Activated effector memory CD4-positive, alpha-beta T cell treated with Interleukin-2 at 50 U/mL for 16 hours (primary cell): ENCODE measurements around the gene ABCF3.

Source experiments
- DNase-seq: peaks from one replicate; pipeline ENCODE4 v3.0.0-alpha.2; 2020

Gene ABCF3

GRCh38 chr3:184188080-184188479 is 2.1 kb downstream of the ABCF3 start:
- no peak for DNase-seq

GRCh38 chr3:184189421-184189820 is 3.4 kb downstream of the ABCF3 start:
- DNase-seq = no peak

GRCh38 chr3:184192889-184193288 is 6.9 kb downstream of the ABCF3 start:
- DNase-seq = no peak

- no peak for DNase-seq
Measured at GRCh38 chr3:184193991-184194539, 8.1 kb downstream of the ABCF3 start.

- DNase-seq = no peak
Measured at GRCh38 chr3:184196536-184196935, 10.5 kb downstream of the ABCF3 start.

GRCh38 chr3:184198509-184198908 is 12.5 kb downstream of the ABCF3 start:
- no peak for DNase-seq

- DNase-seq = no peak
Measured at GRCh38 chr3:184200825-184201224, 14.8 kb downstream of the ABCF3 start.

GRCh38 chr3:184203526-184203925 is 17.5 kb downstream of the ABCF3 start:
- no peak for DNase-seq

- DNase-seq = no peak
Measured at GRCh38 chr3:184209146-184209923, 23.3 kb downstream of the ABCF3 start.

- no peak for DNase-seq
Measured at GRCh38 chr3:184211297-184211696, 25.3 kb downstream of the ABCF3 start.

- no peak for DNase-seq
Measured at GRCh38 chr3:184211718-184212117, 25.7 kb downstream of the ABCF3 start.

- DNase-seq = no peak
Measured at GRCh38 chr3:184218814-184219213, 32.8 kb downstream of the ABCF3 start.

- DNase-seq = no peak
Measured at GRCh38 chr3:184222521-184222920, 36.5 kb downstream of the ABCF3 start.

GRCh38 chr3:184223946-184224345 is 37.9 kb downstream of the ABCF3 start:
- no peak for DNase-seq

GRCh38 chr3:184227481-184227935 is 41.5 kb downstream of the ABCF3 start:
- DNase-seq = peak; percentile 31

- no peak for DNase-seq
Measured at GRCh38 chr3:184228376-184229137, 42.6 kb downstream of the ABCF3 start.

GRCh38 chr3:184229394-184230080 is 43.5 kb downstream of the ABCF3 start, which contains the start of gene VWA5B2:
TSS of gene VWA5B2 (plus strand) at chr3:184229585. CDS start at chr3:184230529, 944 bp downstream.
- peak; percentile 65 for DNase-seq

- no peak for DNase-seq
Measured at GRCh38 chr3:184230081-184230602, 44.1 kb downstream of the ABCF3 start.

GRCh38 chr3:184230603-184231528 is 44.9 kb downstream of the ABCF3 start:
- no peak for DNase-seq

GRCh38 chr3:184231671-184232070 is 45.7 kb downstream of the ABCF3 start:
- DNase-seq = no peak

- DNase-seq = no peak
Measured at GRCh38 chr3:184233127-184233843, 47.3 kb downstream of the ABCF3 start.
